GM23338 (cell line): ENCODE data around the gene LRRC37B. TPM values are rescaled to one million over a fixed set of nuclear protein-coding genes. Genes with fewer than 3 reads are reported as not detected.
"Not testable (repeated sequence)": the region's sequence is repeated elsewhere in the genome, so short reads cannot be mapped to it uniquely, and the experiment has no call there.

Source experiments
- ATAC-seq: fragments of 200-7000 bp; cut with Tn5 transposase; 3 replicates; pipeline ENCODE4 v1.9.1; 2020
- DNase-seq: peaks from one replicate; pipeline ENCODE4 v3.0.0-alpha.2; 2015; ENCODE audit warnings: low spot score
- H2AFZ ChIP-seq: fragments of 200-600 bp; sonication (generic); 2 replicates; pipeline ENCODE4 v1.8.0; 2016; ENCODE audit warnings: antibody characterized with exemption, mild to moderate bottlenecking, moderate library complexity
- H3F3A ChIP-seq: fragments of 200-600 bp; sonication (generic); replicated peaks from 2 replicates; pipeline ENCODE4 v1.8.0; 2017; ENCODE audit warnings: antibody characterized with exemption, mixed run types, low read depth
- H3K27ac ChIP-seq: fragments of 200-600 bp; sonication (generic); 2 replicates; pipeline ENCODE4 v1.6.1; 2016; ENCODE audit warnings: low read depth
- H3K27me3 ChIP-seq: fragments of 200-600 bp; sonication (generic); 2 replicates; pipeline ENCODE4 v1.8.0; 2016; ENCODE audit warnings: mild to moderate bottlenecking, mixed run types, moderate library complexity; ENCODE audit not compliant: insufficient read depth
- H3K36me3 ChIP-seq: fragments of 200-600 bp; sonication (generic); 2 replicates; pipeline ENCODE4 v1.8.0; 2016; ENCODE audit warnings: mild to moderate bottlenecking; ENCODE audit not compliant: insufficient read depth
- H3K4me1 ChIP-seq: fragments of 200-600 bp; sonication (generic); 2 replicates; pipeline ENCODE4 v1.8.0; 2016; ENCODE audit warnings: mild to moderate bottlenecking, moderate library complexity; ENCODE audit not compliant: insufficient read depth
- H3K4me2 ChIP-seq: fragments of 200-600 bp; sonication (generic); 2 replicates; pipeline ENCODE4 v1.7.1; 2017; ENCODE audit warnings: mixed run types
- H3K4me3 ChIP-seq: fragments of 200-600 bp; sonication (generic); 2 replicates; pipeline ENCODE4 v1.6.1; 2016; ENCODE audit warnings: mixed run types
- H3K79me2 ChIP-seq: fragments of 200-600 bp; sonication (generic); replicated peaks from 2 replicates; pipeline ENCODE4 v1.8.0; 2017; ENCODE audit warnings: mild to moderate bottlenecking; ENCODE audit not compliant: insufficient read depth
- H3K9me2 ChIP-seq: fragments of 200-600 bp; sonication (generic); 2 replicates; pipeline ENCODE4 v1.8.0; 2017; ENCODE audit not compliant: insufficient read depth
- H4K20me1 ChIP-seq: fragments of 200-600 bp; sonication (generic); replicated peaks from 2 replicates; pipeline ENCODE4 v1.8.0; 2017; ENCODE audit warnings: mild to moderate bottlenecking; ENCODE audit not compliant: insufficient read depth
- H3K27ac Mint-ChIP-seq: 2 replicates; pipeline ENCODE4 v1.8.0; 2020; ENCODE audit warnings: inconsistent platforms, mild to moderate bottlenecking, moderate library complexity, mixed read lengths
- H3K27me3 Mint-ChIP-seq: 3 replicates; pipeline ENCODE4 v1.8.0; 2022; ENCODE audit warnings: low read depth, mild to moderate bottlenecking, moderate library complexity, mixed read lengths, inconsistent platforms; ENCODE audit not compliant: insufficient read depth, poor library complexity
- H3K36me3 Mint-ChIP-seq: 3 replicates; pipeline ENCODE4 v1.8.0; 2021; ENCODE audit warnings: low read depth, mild to moderate bottlenecking, inconsistent platforms, moderate library complexity, mixed read lengths
- H3K4me1 Mint-ChIP-seq: 3 replicates; pipeline ENCODE4 v1.8.0; 2020; ENCODE audit warnings: mild to moderate bottlenecking, inconsistent platforms, mixed read lengths
- H3K4me3 Mint-ChIP-seq: 3 replicates; pipeline ENCODE4 v1.8.0; 2021; ENCODE audit warnings: moderate library complexity, mild to moderate bottlenecking, inconsistent platforms, mixed read lengths
- H3K9me3 Mint-ChIP-seq: 3 replicates; pipeline ENCODE4 v1.8.0; 2020; ENCODE audit warnings: moderate library complexity, mild to moderate bottlenecking, inconsistent platforms, mixed read lengths
- polyA plus RNA-seq: library from polyadenylated mRNA; unstranded; fragments of >200 nt; fragmentation: Nextera tagmentation; extraction: Ambion mirVana; gene quantifications from 2 replicates; pipeline ENCODE4 v1.2.1, GENCODE V29; 2016
- total RNA-seq: library from RNA; depleted of rRNA; stranded (reverse); fragments of >200 nt; shearing (Covaris generic); gene quantifications from 2 replicates; pipeline ENCODE4 v1.2.3, GENCODE V29; 2014

Gene LRRC37B
- total and polyA plus RNA-seq, 2 experiments from 2014 or later = 21.4 to 24.3 TPM

DNA sequence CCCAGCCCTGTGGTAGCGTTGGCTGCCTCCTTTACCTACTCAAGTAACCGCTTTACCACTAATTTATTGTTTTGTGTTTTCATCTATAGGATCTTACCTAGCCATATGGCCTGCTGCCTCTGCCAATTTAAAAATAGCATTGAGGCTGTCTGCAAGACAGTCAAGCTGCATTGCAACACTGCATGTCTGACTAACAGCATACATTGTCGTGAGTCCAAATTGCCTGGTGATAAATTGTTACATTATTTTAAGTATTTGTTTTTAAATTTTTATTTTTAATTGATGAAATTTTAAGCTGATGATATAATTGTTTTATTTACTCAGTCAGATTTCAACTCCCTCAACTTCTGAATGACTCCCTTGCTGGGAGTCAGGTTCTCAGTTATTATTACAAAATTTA is 38.4 kb downstream of the LRRC37B start:
- not testable (repeated sequence) for H2AFZ ChIP-seq, H3K79me2 ChIP-seq, H3K4me2 ChIP-seq, H3K9me2 ChIP-seq, H3K27ac ChIP-seq, H3K4me1 Mint-ChIP-seq, H3K36me3 Mint-ChIP-seq, H3F3A ChIP-seq, H3K27ac Mint-ChIP-seq, H3K4me3 Mint-ChIP-seq, DNase-seq, H3K27me3 ChIP-seq, H3K4me3 ChIP-seq, H3K27me3 Mint-ChIP-seq, H3K4me1 ChIP-seq, H3K9me3 Mint-ChIP-seq, ATAC-seq, H3K36me3 ChIP-seq, H4K20me1 ChIP-seq

DNA sequence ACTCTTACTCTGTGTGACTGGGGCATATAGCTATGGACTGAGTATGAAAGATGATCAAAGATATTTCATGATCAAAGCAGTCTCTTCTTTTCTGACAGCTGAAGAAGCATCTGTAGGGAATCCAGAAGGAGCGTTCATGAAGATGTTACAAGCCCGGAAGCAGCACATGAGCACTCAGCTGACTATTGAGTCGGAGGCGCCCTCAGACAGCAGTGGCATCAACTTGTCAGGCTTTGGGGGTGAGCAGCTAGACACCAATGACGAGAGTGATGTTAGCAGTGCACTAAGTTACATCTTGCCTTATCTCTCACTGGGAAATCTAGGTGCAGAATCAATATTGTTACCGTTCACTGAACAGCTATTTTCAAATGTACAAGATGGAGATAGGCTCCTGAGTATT is 40.5 kb downstream of the LRRC37B start:
- H3K36me3 ChIP-seq, DNase-seq, H4K20me1 ChIP-seq, H3K4me1 ChIP-seq, H3K27ac Mint-ChIP-seq, H3K4me3 ChIP-seq, H3K27me3 Mint-ChIP-seq, H3K4me3 Mint-ChIP-seq, H3K27me3 ChIP-seq, H3K4me1 Mint-ChIP-seq, H3K9me3 Mint-ChIP-seq, H3F3A ChIP-seq, H2AFZ ChIP-seq, ATAC-seq, H3K79me2 ChIP-seq, H3K9me2 ChIP-seq, H3K27ac ChIP-seq, H3K4me2 ChIP-seq: not testable (repeated sequence)
- peaks cover 13% of the 10 kb centered on the region; the same call in 2 of the 3 replicates for H3K36me3 Mint-ChIP-seq

DNA sequence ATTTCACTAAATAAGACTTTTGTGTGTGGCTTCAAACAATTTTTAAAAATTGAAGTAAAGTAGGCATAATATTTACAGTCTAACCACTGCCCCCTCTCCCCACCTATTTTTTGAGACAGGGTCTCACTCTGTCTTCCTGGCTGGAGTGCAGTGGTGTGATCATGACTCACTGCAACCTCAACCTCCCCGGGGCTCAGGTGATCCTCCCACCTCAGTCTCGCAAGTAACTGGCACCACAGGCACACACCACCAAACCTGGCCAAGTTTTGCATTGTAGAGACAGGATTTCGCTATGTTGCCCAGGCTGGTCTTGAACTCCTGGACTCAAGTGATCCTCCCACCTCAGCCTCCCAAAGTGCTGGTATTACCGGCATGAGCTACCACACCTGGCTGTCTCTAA is 47.8 kb downstream of the LRRC37B start:
- not testable (repeated sequence) for H3K4me2 ChIP-seq, ATAC-seq, H3K4me3 ChIP-seq, H3K36me3 Mint-ChIP-seq, H3K9me3 Mint-ChIP-seq, H4K20me1 ChIP-seq, H3K36me3 ChIP-seq, H3F3A ChIP-seq, H3K79me2 ChIP-seq, DNase-seq, H3K4me3 Mint-ChIP-seq, H2AFZ ChIP-seq, H3K27me3 ChIP-seq, H3K4me1 Mint-ChIP-seq, H3K27ac ChIP-seq, H3K27ac Mint-ChIP-seq, H3K4me1 ChIP-seq, H3K9me2 ChIP-seq, H3K27me3 Mint-ChIP-seq

DNA sequence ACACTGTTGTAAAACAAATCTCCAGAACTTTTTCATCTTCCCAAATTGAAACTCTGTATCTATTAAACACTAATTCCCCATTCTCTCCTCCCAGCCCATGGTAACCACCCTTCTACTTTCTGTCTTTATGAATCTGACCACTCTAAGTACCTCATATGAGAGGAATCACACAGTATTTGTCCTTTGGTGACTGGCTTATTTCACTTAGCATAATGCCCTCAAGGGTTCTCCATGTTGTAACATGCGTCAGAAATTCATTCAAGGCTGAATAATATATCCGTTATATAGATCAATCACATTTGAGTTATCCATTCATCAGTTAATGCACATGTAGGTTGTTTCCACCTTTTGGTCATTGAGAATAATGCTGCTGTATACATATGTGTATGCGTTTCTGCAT is 48.2 kb downstream of the LRRC37B start:
- not testable (repeated sequence) for H3K9me3 Mint-ChIP-seq, H3K4me3 ChIP-seq, H3K27ac Mint-ChIP-seq, H3K4me3 Mint-ChIP-seq, H3K4me1 ChIP-seq, H3K79me2 ChIP-seq, H3K27me3 Mint-ChIP-seq, H3F3A ChIP-seq, ATAC-seq, H3K4me2 ChIP-seq, H4K20me1 ChIP-seq, H3K9me2 ChIP-seq, H3K27ac ChIP-seq, H3K27me3 ChIP-seq, H2AFZ ChIP-seq, H3K36me3 Mint-ChIP-seq, H3K36me3 ChIP-seq, H3K4me1 Mint-ChIP-seq, DNase-seq

DNA sequence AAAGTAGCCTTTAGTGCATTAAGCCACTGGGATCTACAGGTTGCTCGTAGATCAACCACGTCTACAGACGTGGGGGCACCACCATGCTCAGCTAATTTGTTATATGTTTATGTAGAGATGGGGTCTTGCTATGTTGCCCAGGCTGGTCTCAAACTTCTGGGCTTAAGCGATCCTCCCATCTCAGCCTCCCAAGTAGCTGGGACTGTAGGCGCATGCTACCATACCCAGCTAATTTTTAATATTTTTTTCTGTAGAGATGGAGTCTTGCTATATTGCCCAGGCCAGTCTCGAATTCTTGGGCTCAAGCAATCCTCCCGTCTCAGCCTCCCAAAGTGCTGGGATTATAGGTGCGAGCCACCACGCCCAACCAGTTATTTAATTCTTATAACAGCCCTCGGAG is 49.3 kb downstream of the LRRC37B start:
- not testable (repeated sequence) for H3K4me2 ChIP-seq, H3K4me1 Mint-ChIP-seq, H3F3A ChIP-seq, H4K20me1 ChIP-seq, H3K4me1 ChIP-seq, DNase-seq, H3K9me2 ChIP-seq, H3K27ac ChIP-seq, H3K79me2 ChIP-seq, H3K27me3 Mint-ChIP-seq, H3K4me3 ChIP-seq, H2AFZ ChIP-seq, H3K27ac Mint-ChIP-seq, ATAC-seq, H3K9me3 Mint-ChIP-seq, H3K36me3 ChIP-seq, H3K27me3 ChIP-seq, H3K4me3 Mint-ChIP-seq, H3K36me3 Mint-ChIP-seq

DNA sequence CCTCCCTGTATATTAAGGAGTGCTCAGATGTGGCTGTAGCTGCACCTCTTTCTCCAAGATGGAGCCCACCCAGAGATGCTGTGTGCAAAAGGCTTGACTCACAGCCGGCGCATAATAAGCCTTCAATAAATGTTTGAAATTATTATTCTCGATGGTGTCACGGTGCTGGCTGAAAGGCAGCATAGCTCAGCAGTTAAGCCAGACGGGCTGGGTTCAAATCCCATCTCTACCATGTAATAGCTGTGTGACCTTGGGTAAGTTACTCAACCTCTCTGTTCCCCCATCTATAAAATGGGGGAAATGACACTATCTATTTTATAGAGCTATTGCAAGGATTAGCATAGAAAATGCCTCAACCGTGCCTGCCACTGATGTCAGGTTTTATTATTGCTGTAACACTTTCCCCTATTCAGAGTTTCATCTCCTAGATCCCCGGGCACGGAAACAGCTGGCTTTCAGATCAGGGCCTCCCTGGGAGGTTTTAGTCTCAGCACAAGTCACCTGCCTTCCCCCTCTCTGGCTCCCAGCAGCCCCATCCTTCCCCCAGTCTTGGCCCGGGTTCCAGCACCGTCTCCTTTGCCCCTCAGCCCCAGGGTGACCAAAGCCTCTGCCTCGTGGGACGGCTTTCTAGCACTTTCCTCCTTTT is 50.4 kb downstream of the LRRC37B start:
- not testable (repeated sequence) for H3K4me1 ChIP-seq, H3K36me3 Mint-ChIP-seq, H3K36me3 ChIP-seq, H3K79me2 ChIP-seq, H3K9me2 ChIP-seq, H3K4me2 ChIP-seq, H3K4me3 Mint-ChIP-seq, H3K9me3 Mint-ChIP-seq, H3K4me3 ChIP-seq, H4K20me1 ChIP-seq, DNase-seq, H2AFZ ChIP-seq, H3F3A ChIP-seq, H3K27me3 Mint-ChIP-seq, ATAC-seq, H3K27me3 ChIP-seq, H3K27ac Mint-ChIP-seq, H3K27ac ChIP-seq
- H3K4me1 Mint-ChIP-seq = peaks cover 13% of the 10 kb centered on the region

DNA sequence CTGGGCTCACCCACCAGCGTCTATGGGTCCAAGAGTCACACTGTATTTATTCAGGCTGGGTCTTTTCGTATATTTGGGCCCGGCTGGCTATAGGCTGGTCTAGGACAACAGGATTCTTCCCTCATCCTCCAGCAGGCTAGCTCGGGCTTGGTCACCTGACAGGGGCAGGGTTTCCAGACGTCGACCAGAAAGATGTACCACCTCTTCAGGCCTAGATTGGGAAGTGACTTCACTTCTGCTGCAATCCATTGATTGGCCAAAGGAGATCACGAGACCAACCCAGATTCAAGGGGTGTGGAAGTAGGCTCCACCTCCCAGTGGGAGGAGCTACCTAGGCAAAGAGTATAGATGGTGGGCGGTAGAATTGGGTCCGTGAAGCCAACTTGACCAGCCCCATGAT is 53.5 kb downstream of the LRRC37B start:
- H3K4me3 Mint-ChIP-seq, H2AFZ ChIP-seq, DNase-seq, H3F3A ChIP-seq, H3K36me3 Mint-ChIP-seq, H3K4me2 ChIP-seq, H3K27ac ChIP-seq, H3K27me3 Mint-ChIP-seq, H3K4me1 ChIP-seq, H3K27me3 ChIP-seq, H3K9me3 Mint-ChIP-seq, H3K4me3 ChIP-seq, H3K27ac Mint-ChIP-seq, H3K36me3 ChIP-seq, H3K9me2 ChIP-seq, H3K79me2 ChIP-seq, H4K20me1 ChIP-seq: not testable (repeated sequence)
- ATAC-seq = peak; percentile 81
- H3K4me1 Mint-ChIP-seq = peaks cover 17% of the 10 kb centered on the region
